Prostate gland (tissue), 2 donors: Measurements from ENCODE around the gene ARRB1. TPM values are rescaled to one million over a fixed set of nuclear protein-coding genes. Genes with fewer than 3 reads are reported as not detected.
A peak's percentile ranks its signal among the peaks of the same experiment; 100 is the strongest.

Experiments used
- DNase-seq: peaks from one replicate; pipeline ENCODE4 v3.0.0-alpha.2; 2019; ENCODE audit warnings: low spot score
- H3K27ac ChIP-seq, 2 donors: fragments of 200-600 bp; sonication (generic); 2 replicates each; pipeline ENCODE4 v1.5.1; 2017 to 2019
- H3K27me3 ChIP-seq: fragments of 200-600 bp; sonication (generic); replicated peaks from 2 replicates; pipeline ENCODE4 v1.5.1; 2019; ENCODE audit not compliant: insufficient read depth
- H3K36me3 ChIP-seq, 2 donors: fragments of 200-600 bp; sonication (generic); 1 replicate in 1 of 2; 2 replicates in 1 of 2; pipeline versions ENCODE4 v1.5.1 to v1.8.1; 2017 to 2019
- H3K4me1 ChIP-seq: fragments of 200-600 bp; sonication (generic); replicated peaks from 2 replicates; pipeline ENCODE4 v1.5.1; 2019
- H3K4me3 ChIP-seq, 2 donors: fragments of 200-600 bp; sonication (generic); 2 replicates each; pipeline ENCODE4 v1.5.1; 2017 to 2019
- H3K9me3 ChIP-seq: fragments of 200-600 bp; sonication (generic); 2 replicates; pipeline ENCODE4 v1.5.1; 2017
- POLR2A ChIP-seq: fragments of 450-650 bp; IDR thresholded peaks from one replicate; pipeline ENCODE4 v1.6.1; 2016; ENCODE audit warnings: antibody characterized with exemption, mild to moderate bottlenecking
- POLR2AphosphoS5 ChIP-seq: sonication (generic); formaldehyde crosslinking; IDR thresholded peaks from one replicate; pipeline ENCODE4 v1.6.1; 2017; ENCODE audit warnings: antibody characterized with exemption
- WGBS: methylation state at CpG from one replicate; pipeline ENCODE4 v1.1.5; 2018; 5-methylcytosine and 5-hydroxymethylcytosine counted together
- intact Hi-C: fragments of 100-400 bp; cut with DNase I; formaldehyde crosslinking; loops from one replicate; pipeline ENCODE4 v1.14.2; 2022
- total RNA-seq, 2 donors: library from RNA; depleted of rRNA; stranded (reverse); fragments of >200 nt; gene quantifications; one replicate each; pipeline ENCODE4 v1.1.0, GENCODE V29; 2016
- TF ChIP-seq, protein P1 (sequence below), 4 experiments: fragments of 200-600 bp in 2 of 4; fragments of 450-650 bp in 2 of 4; sonication (generic) in 2 of 4; IDR thresholded peaks; 1 replicate in 3 of 4; 2 replicates in 1 of 4; pipeline ENCODE4 v1.5.1; 2016 to 2019; ENCODE audit warnings: antibody characterized with exemption in 4 of 4, mild to moderate bottlenecking in 2 of 4, moderate library complexity in 2 of 4

ARRB1 gene
- total RNA-seq, 2 donors from 2014 or later: 31.9 to 64.7 TPM

DNA sequence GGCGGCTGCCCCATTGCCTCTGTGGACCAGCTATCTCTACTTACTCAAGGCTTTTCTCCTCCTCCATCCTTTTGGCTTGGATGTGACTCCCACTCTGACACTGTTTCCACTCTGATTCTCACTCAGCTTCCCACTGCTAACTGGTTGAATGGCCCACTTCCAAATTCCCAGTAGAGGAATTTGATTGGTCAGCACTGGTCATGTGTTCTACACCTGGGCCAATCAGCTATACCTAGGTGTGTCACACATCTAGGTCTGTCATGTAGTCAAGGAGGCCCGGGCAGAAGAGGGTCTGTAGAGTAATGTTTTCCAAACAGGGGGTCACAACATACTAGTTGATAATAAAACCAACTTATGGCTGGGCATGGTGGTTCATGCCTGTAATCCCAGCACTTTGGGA lies 57.6 kb downstream of the ARRB1 start:
- Histone ChIP-seq H3K36me3 (no peaks in the 10 kb centered on the region), H3K4me1 (peaks cover 6% of the 10 kb centered on the region), H3K27ac (no peak overlapping the region), H3K9me3 (no peaks in the 10 kb centered on the region), H3K27me3 (no peaks in the 10 kb centered on the region), H3K4me3 (no peak overlapping the region)
- DNase-seq: no peak
- 83% methylated on average over 2 of the region's 2 CpGs for WGBS
- intact Hi-C loops: no loop called here
- TF ChIP-seq POLR2A: no peak
- TF ChIP-seq, protein P1, sequence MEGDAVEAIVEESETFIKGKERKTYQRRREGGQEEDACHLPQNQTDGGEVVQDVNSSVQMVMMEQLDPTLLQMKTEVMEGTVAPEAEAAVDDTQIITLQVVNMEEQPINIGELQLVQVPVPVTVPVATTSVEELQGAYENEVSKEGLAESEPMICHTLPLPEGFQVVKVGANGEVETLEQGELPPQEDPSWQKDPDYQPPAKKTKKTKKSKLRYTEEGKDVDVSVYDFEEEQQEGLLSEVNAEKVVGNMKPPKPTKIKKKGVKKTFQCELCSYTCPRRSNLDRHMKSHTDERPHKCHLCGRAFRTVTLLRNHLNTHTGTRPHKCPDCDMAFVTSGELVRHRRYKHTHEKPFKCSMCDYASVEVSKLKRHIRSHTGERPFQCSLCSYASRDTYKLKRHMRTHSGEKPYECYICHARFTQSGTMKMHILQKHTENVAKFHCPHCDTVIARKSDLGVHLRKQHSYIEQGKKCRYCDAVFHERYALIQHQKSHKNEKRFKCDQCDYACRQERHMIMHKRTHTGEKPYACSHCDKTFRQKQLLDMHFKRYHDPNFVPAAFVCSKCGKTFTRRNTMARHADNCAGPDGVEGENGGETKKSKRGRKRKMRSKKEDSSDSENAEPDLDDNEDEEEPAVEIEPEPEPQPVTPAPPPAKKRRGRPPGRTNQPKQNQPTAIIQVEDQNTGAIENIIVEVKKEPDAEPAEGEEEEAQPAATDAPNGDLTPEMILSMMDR (IDR thresholded peaks at IDR 0.05): no peak
- no peak for TF ChIP-seq POLR2AphosphoS5

DNA sequence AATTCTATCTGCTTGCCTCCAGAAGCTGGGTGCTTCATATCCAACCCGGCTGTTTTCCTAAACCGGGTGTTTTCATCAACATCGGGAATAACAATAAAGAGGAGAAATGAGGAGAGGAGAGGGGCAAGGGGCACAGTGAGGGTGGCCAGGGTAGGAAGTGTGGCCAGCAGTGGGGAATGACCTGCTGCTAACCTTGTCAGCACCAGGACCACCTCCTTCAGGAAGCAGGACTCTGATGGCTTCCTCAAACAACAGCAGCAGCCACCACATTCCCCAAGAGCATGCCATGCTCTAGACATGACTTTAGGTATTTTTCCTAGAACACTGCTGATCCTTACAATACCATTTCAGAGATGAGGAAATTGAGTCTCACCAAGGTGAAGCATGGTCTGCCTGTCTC lies 58.5 kb downstream of the ARRB1 start:
- DNase-seq: no peak
- Histone ChIP-seq H3K27ac (no peak overlapping the region), H3K27me3 (no peaks in the 10 kb centered on the region), H3K36me3 (no peaks in the 10 kb centered on the region), H3K9me3 (no peaks in the 10 kb centered on the region), H3K4me1 (peaks cover 6% of the 10 kb centered on the region), H3K4me3 (no peak overlapping the region)
- 88% methylated on average over 3 of the region's 3 CpGs for WGBS
- TF ChIP-seq POLR2A: no peak
- TF ChIP-seq, protein P1 (IDR thresholded peaks at IDR 0.05): no peak
- no peak for TF ChIP-seq POLR2AphosphoS5
- intact Hi-C loops: no loop called here

DNA sequence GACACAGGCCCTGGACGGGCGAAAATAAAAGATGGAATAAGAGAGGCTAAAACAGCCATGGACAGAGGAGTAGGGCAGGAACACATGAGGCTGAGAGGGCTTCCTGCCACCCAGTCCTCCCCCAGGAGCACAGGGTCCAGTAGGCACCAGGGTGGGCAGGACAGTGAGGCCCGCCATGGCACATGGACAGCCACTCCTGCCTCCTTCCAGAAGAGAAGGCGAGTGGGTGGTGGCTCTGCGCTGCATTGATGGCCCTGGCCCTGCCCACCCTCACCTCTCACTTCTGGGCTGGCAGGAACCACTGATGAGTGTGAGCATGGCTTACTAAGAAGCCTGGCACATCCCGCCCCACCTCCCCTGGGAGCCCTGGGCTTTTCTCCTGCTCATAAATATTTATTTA lies 59.7 kb downstream of the ARRB1 start:
- 97% methylated on average over 6 of the region's 6 CpGs for WGBS
- no peaks in the 10 kb centered on the region for H3K9me3 ChIP-seq
- no peaks in the 10 kb centered on the region for H3K36me3 ChIP-seq
- H3K27me3 ChIP-seq: no peaks in the 10 kb centered on the region
- DNase-seq: no peak
- intact Hi-C loops: no loop called here
- no peak overlapping the region for H3K27ac ChIP-seq
- TF ChIP-seq POLR2AphosphoS5: no peak
- H3K4me1 ChIP-seq: peaks cover 6% of the 10 kb centered on the region
- no peak overlapping the region for H3K4me3 ChIP-seq

DNA sequence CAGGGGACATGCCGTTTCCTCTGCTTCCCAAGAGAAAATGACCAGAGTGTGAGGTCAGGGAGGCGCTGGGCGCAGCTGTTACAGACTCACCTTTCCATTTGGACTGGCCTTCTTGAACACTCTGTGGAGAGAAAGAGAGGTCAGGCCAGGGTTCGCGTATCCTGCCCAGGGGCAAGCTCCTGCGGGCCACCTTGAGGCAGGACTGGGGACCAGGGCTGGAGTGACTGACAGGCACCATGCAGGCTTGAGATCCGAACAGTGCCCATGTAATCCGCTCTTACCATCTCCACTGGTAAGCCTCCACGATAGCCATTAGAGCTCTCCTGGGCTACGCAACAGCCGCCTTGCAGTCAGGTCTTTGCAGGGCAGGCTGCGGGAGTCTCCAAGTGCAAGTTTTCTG lies 61.5 kb downstream of the ARRB1 start:
- Histone ChIP-seq H3K36me3 (no peaks in the 10 kb centered on the region), H3K27me3 (no peaks in the 10 kb centered on the region), H3K9me3 (no peaks in the 10 kb centered on the region), H3K4me3 (no peak overlapping the region), H3K4me1 (peaks cover 6% of the 10 kb centered on the region), H3K27ac (peak overlapping the region in 1 of 2 donors; percentile 43)
- TF ChIP-seq, protein P1 (IDR thresholded peaks at IDR 0.05): no peak
- TF ChIP-seq POLR2A (no peak), POLR2AphosphoS5 (no peak)
- WGBS: 88% methylated on average over 12 of the region's 12 CpGs
- intact Hi-C loops: no loop called here
- no peak for DNase-seq

DNA sequence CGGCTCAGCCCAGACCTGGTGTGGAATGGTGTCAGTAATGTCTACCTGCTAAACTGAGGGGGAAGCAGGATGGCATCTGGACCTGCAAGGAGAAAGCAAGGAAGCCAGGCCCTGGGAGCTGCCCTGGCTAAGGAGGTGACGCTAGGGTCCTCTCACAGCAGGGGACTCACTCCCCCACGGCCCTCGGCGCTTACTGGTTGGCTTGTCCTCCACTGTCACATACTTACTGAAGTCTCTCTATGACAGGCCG lies 62.0 kb downstream of the ARRB1 start:
- Histone ChIP-seq H3K4me1 (peaks cover 6% of the 10 kb centered on the region), H3K9me3 (no peaks in the 10 kb centered on the region), H3K36me3 (no peaks in the 10 kb centered on the region), H3K27ac (peak overlapping the region in 1 of 2 donors; percentile 43), H3K4me3 (no peak overlapping the region), H3K27me3 (no peaks in the 10 kb centered on the region)
- TF ChIP-seq, protein P1 (IDR thresholded peaks at IDR 0.05): no peak
- intact Hi-C loops: no loop called here
- DNase-seq: no peak
- 72% methylated on average over 6 of the region's 6 CpGs for WGBS

DNA sequence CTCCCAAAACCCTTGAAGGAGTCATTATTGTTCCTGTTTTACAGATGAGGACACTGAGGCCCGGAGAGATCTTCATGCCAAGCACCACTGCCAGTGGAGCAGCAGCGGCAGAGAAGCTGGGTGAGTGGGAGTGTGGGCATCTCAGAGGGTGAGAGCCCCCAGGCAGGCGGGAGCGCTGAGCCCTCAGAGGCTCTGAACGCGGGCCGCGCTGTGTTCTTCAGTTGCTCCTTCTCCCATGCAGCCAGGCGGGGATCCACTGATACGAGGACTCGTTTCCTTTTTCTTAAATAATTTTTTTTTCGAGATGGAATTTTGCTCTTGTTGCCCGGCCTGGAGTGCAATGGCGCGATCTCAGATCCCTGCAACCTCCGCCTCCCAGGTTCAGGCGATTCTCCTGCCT lies 63.9 kb downstream of the ARRB1 start:
- H3K4me3 ChIP-seq: no peak overlapping the region
- no peaks in the 10 kb centered on the region for H3K36me3 ChIP-seq
- H3K4me1 ChIP-seq: peaks cover 6% of the 10 kb centered on the region
- no peak overlapping the region for H3K27ac ChIP-seq
- H3K9me3 ChIP-seq: no peaks in the 10 kb centered on the region
- no peaks in the 10 kb centered on the region for H3K27me3 ChIP-seq
- no peak for DNase-seq
- intact Hi-C loops: no loop called here
- WGBS: 95% methylated on average over 17 of the region's 17 CpGs
- TF ChIP-seq, protein P1 (IDR thresholded peaks at IDR 0.05): no peak
- TF ChIP-seq POLR2A (no peak), POLR2AphosphoS5 (no peak)
